Measurements from ENCODE around the gene CALHM1. TPM values are rescaled to one million over a fixed set of nuclear protein-coding genes. Genes with fewer than 3 reads are reported as not detected.
A peak's percentile ranks its signal among the peaks of the same experiment; 100 is the strongest.

Gene CALHM1
- total and polyA plus RNA-seq, 2 experiments from 2014 or later: 0.08 TPM; not detected in 1

DNA sequence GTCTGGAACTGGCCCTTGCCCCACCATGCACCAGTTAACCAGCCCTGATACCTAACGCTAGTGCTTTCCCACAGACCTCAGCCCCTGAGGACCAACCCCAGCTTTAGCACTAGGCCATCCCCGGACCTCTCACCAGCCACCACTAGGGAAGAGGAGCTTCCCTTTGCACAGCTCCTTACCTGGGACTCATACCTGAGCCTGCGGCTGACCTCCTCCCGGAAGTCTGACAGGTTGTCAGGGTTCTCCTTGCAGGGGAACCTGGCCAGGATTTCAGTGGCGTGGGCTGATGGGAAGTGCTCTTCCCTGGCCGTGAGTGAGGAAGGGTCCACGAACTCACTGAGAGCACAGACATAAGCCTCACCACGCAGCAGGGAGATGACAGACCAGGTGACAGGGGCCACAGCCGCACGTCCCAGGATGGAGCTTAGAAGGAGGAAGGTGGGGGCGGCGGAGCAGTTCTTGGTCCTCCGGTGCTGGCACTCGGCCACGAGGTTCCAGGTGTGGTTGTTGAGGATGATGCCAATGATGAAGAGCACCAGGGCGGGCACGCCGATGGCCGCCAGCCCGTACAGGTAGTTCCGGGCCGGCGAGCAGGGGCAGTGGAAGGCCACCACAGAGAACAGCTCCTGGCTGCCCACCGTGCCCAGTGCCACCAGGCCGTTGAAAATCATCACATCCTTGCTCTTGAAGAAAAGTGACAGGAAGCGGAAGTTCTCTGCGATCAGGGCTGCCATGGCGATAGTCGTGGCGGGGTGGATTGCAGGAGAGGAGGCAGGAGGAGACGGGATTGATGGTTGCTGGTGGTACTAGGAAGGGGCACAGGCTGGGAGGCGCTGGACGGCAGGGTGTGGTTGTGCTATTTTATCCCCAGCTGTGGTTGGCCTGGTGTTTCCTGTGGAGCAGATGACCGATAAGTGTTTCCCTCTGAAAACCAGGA, 9.2 kb downstream of the CALHM1 start:
- H3K9me2 ChIP-seq (ENCODE audit: insufficient read depth): no peaks in the 10 kb centered on the region
- peak overlapping the region; percentile 91 for H3K4me2 ChIP-seq (ENCODE audit: unreplicated experiment)
- peak; percentile 30 for DNase-seq
- peak overlapping the region; percentile 90; the same call in 1 of the 2 replicates for H3K4me3 ChIP-seq
- H4K20me1 ChIP-seq (ENCODE audit: insufficient read depth): no peaks in the 10 kb centered on the region
- in situ Hi-C loops (cut with MboI): no loop called here
- WGBS, 2 experiments (ENCODE audit: low coverage in 1 of 2, low lambda C conversion rate in 2 of 2, missing lambda C conversion rate in 2 of 2): 70 to 76% methylated on average over 32 to 34 of the region's 34 CpGs
- H3K9ac ChIP-seq: peak overlapping the region; percentile 92
- peaks cover 34% of the 10 kb centered on the region for H3K36me3 ChIP-seq (ENCODE audit: low read depth)
- H3K27me3 ChIP-seq (replicated peaks; ENCODE audit: insufficient read depth): no peaks in the 10 kb centered on the region
- peak overlapping the region; percentile 88 for H3K27ac ChIP-seq
- no peak for TF ChIP-seq EZH2phosphoT487 (IDR thresholded peaks at IDR 0.05; ENCODE audit: insufficient read depth, low read depth)
- no peak for TF ChIP-seq EZH2 (IDR thresholded peaks at IDR 0.05; ENCODE audit: insufficient read depth, poor library complexity, severe bottlenecking)
- peaks cover 62% of the 10 kb centered on the region for H3K79me2 ChIP-seq (ENCODE audit: insufficient read depth)
- H3K4me1 ChIP-seq (ENCODE audit: insufficient read depth): peaks cover 55% of the 10 kb centered on the region
- no peaks in the 10 kb centered on the region for H3K9me3 ChIP-seq (ENCODE audit: low read depth)
- H2AFZ ChIP-seq: no peak overlapping the region
- peaks cover 54% of the 10 kb centered on the region for H3F3A ChIP-seq (ENCODE audit: insufficient read depth)

GRCh38 chr10:103448746-103449145, 10.0 kb downstream of the CALHM1 start:
- H3K9ac ChIP-seq: peak overlapping the region; percentile 92
- no peaks in the 10 kb centered on the region for H4K20me1 ChIP-seq (ENCODE audit: insufficient read depth)
- peak; percentile 97 for DNase-seq
- H3K27ac ChIP-seq: peak overlapping the region; percentile 88
- peaks cover 62% of the 10 kb centered on the region for H3K79me2 ChIP-seq (ENCODE audit: insufficient read depth)
- peaks cover 57% of the 10 kb centered on the region for H3F3A ChIP-seq (ENCODE audit: insufficient read depth)
- no peak overlapping the region for H2AFZ ChIP-seq
- no peaks in the 10 kb centered on the region for H3K9me3 ChIP-seq (ENCODE audit: low read depth)
- H3K36me3 ChIP-seq (ENCODE audit: low read depth): peaks cover 39% of the 10 kb centered on the region
- 0% methylated on average over 1 of the region's 1 CpG for WGBS, 2 experiments (ENCODE audit: low coverage in 1 of 2, low lambda C conversion rate in 2 of 2, missing lambda C conversion rate in 2 of 2)
- peak overlapping the region; percentile 91 for H3K4me2 ChIP-seq (ENCODE audit: unreplicated experiment)
- H3K9me2 ChIP-seq (ENCODE audit: insufficient read depth): no peaks in the 10 kb centered on the region
- TF ChIP-seq EZH2 (IDR thresholded peaks at IDR 0.05; ENCODE audit: insufficient read depth, poor library complexity, severe bottlenecking): no peak
- TF ChIP-seq EZH2phosphoT487 (IDR thresholded peaks at IDR 0.05; ENCODE audit: insufficient read depth, low read depth): no peak
- H3K27me3 ChIP-seq (replicated peaks; ENCODE audit: insufficient read depth): no peaks in the 10 kb centered on the region
- H3K4me3 ChIP-seq: peak overlapping the region; percentile 90
- H3K4me1 ChIP-seq (ENCODE audit: insufficient read depth): peaks cover 55% of the 10 kb centered on the region
- in situ Hi-C loops (cut with MboI): no loop called here

DNA sequence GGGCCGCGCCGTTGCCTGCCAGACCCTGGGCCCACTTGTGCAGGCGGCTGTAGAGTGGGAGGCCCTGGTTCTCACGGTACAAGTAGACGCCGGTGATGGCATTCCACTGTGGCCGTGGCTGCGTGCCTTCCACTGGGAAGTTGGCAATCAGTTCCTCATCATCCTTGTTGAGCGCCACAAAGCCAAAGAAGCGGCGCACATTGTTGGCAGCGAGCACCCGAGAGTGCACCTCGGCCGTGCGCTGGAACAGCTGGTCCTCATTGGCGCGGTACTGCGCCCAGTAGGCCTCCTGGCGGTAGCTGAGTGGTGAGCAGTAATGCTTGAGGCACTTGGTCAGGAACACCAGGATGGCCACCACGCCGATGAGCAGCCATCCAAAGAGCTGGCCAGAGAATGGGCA, 11.5 kb downstream of the CALHM1 start:
- peaks cover 47% of the 10 kb centered on the region for H3K36me3 ChIP-seq (ENCODE audit: low read depth)
- in situ Hi-C loops (cut with MboI): no loop called here
- WGBS, 2 experiments (ENCODE audit: low coverage in 1 of 2, low lambda C conversion rate in 2 of 2, missing lambda C conversion rate in 2 of 2): 85 to 91% methylated on average over 23 of the region's 23 CpGs
- H3K4me3 ChIP-seq: no peak overlapping the region
- peak overlapping the region; percentile 96 for H3K27ac ChIP-seq
- no peaks in the 10 kb centered on the region for H3K9me3 ChIP-seq (ENCODE audit: low read depth)
- H3K9ac ChIP-seq: peak overlapping the region; percentile 75; the same call in 1 of the 2 replicates
- H3K27me3 ChIP-seq (replicated peaks; ENCODE audit: insufficient read depth): no peaks in the 10 kb centered on the region
- H3K9me2 ChIP-seq (ENCODE audit: insufficient read depth): no peaks in the 10 kb centered on the region
- H3K4me2 ChIP-seq (ENCODE audit: unreplicated experiment): no peak overlapping the region
- peaks cover 48% of the 10 kb centered on the region for H3K4me1 ChIP-seq (ENCODE audit: insufficient read depth)
- H4K20me1 ChIP-seq (ENCODE audit: insufficient read depth): no peaks in the 10 kb centered on the region
- H3K79me2 ChIP-seq (ENCODE audit: insufficient read depth): peaks cover 62% of the 10 kb centered on the region
- peaks cover 66% of the 10 kb centered on the region for H3F3A ChIP-seq (ENCODE audit: insufficient read depth)
- TF ChIP-seq EZH2 (IDR thresholded peaks at IDR 0.05; ENCODE audit: insufficient read depth, poor library complexity, severe bottlenecking): no peak
- TF ChIP-seq EZH2phosphoT487 (IDR thresholded peaks at IDR 0.05; ENCODE audit: insufficient read depth, low read depth): no peak
- DNase-seq: no peak
- no peak overlapping the region for H2AFZ ChIP-seq

GRCh38 chr10:103445767-103446567, 12.7 kb downstream of the CALHM1 start:
- Histone ChIP-seq H2AFZ (no peak overlapping the region), H3K4me2 (ENCODE audit: unreplicated experiment) (peak overlapping the region; percentile 10), H3K27ac (peak overlapping the region; percentile 96), H3K9ac (peak overlapping the region; percentile 75), H3K9me3 (ENCODE audit: low read depth) (no peaks in the 10 kb centered on the region), H3K79me2 (ENCODE audit: insufficient read depth) (peaks cover 53% of the 10 kb centered on the region), H3K9me2 (ENCODE audit: insufficient read depth) (no peaks in the 10 kb centered on the region), H3F3A (ENCODE audit: insufficient read depth) (peaks cover 67% of the 10 kb centered on the region), H3K4me1 (ENCODE audit: insufficient read depth) (peaks cover 48% of the 10 kb centered on the region), H3K36me3 (ENCODE audit: low read depth) (peaks cover 52% of the 10 kb centered on the region), H3K4me3 (no peak overlapping the region), H4K20me1 (ENCODE audit: insufficient read depth) (no peaks in the 10 kb centered on the region), H3K27me3 (replicated peaks; ENCODE audit: insufficient read depth) (no peaks in the 10 kb centered on the region)
- no peak for TF ChIP-seq EZH2phosphoT487 (IDR thresholded peaks at IDR 0.05; ENCODE audit: insufficient read depth, low read depth)
- TF ChIP-seq EZH2 (IDR thresholded peaks at IDR 0.05; ENCODE audit: insufficient read depth, poor library complexity, severe bottlenecking): no peak
- peak; percentile 87 for DNase-seq
- 24 to 29% methylated on average over 12 of the region's 12 CpGs for WGBS, 2 experiments (ENCODE audit: low coverage in 1 of 2, low lambda C conversion rate in 2 of 2, missing lambda C conversion rate in 2 of 2)
- in situ Hi-C loops (cut with MboI): no loop called here
